Keratinocyte (primary cell): Measurements from ENCODE around the gene AAGAB. TPM values are rescaled to one million over a fixed set of nuclear protein-coding genes. Genes with fewer than 3 reads are reported as not detected.

Experiments used
- DNase-seq: peaks from one replicate; pipeline ENCODE4 v3.0.0-alpha.2; 2011; ENCODE audit warnings: low read depth, missing footprints, low spot score
- FAIRE-seq: peaks from 2 replicates; lab custom pipeline; 2011; peaks lifted over from hg19 to GRCh38; lab: Jason Lieb, UNC
- H2AFZ ChIP-seq: 2 replicates; pipeline ENCODE4 v1.6.0; 2012; ENCODE audit warnings: low read length, control low read depth, inconsistent platforms; ENCODE audit not compliant: control insufficient read depth
- H3K27ac ChIP-seq: 2 replicates; pipeline ENCODE4 v1.5.1; 2011; ENCODE audit warnings: low read length; ENCODE audit not compliant: control insufficient read depth, insufficient read depth
- H3K27me3 ChIP-seq: 3 replicates; pipeline ENCODE4 v1.6.0; 2011; ENCODE audit warnings: low read length; ENCODE audit not compliant: control insufficient read depth, insufficient read depth; ENCODE audit errors: extremely low read depth
- H3K36me3 ChIP-seq, 2 experiments: 2 replicates in 1 of 2; 3 replicates in 1 of 2; pipeline ENCODE4 v1.5.1; 2011; ENCODE audit warnings: low read length in 2 of 2, mild to moderate bottlenecking in 1 of 2; ENCODE audit not compliant: control insufficient read depth in 2 of 2, insufficient read depth in 2 of 2; ENCODE audit errors: extremely low read depth in 1 of 2
- H3K4me1 ChIP-seq: 3 replicates; pipeline ENCODE4 v1.5.1; 2011; ENCODE audit warnings: low read length; ENCODE audit not compliant: control insufficient read depth, insufficient read depth; ENCODE audit errors: extremely low read depth
- H3K4me2 ChIP-seq: 3 replicates; pipeline ENCODE4 v1.6.0; 2011; ENCODE audit warnings: low read depth, low read length; ENCODE audit not compliant: control insufficient read depth, insufficient read depth; ENCODE audit errors: extremely low read depth
- H3K4me3 ChIP-seq, 3 experiments: fragments of 200-600 bp in 1 of 3; sonication (generic) in 1 of 3; 2 replicates in 2 of 3; 3 replicates in 1 of 3; pipeline ENCODE4 v1.5.1; 2011 to 2016; ENCODE audit warnings: low read length in 3 of 3, mild to moderate bottlenecking in 3 of 3, control low read depth in 2 of 3, inconsistent platforms in 1 of 3, low read depth in 1 of 3, mixed read lengths in 1 of 3, mixed run types in 1 of 3, moderate library complexity in 1 of 3; ENCODE audit not compliant: control insufficient read depth in 2 of 3, insufficient read depth in 2 of 3; ENCODE audit errors: extremely low read depth in 1 of 3
- H3K79me2 ChIP-seq: 2 replicates; pipeline ENCODE4 v1.6.0; 2012; ENCODE audit warnings: low read length; ENCODE audit not compliant: control insufficient read depth, insufficient read depth
- H3K9ac ChIP-seq: 3 replicates; pipeline ENCODE4 v1.6.0; 2011; ENCODE audit warnings: low read length; ENCODE audit not compliant: control insufficient read depth, insufficient read depth; ENCODE audit errors: extremely low read depth
- H3K9me1 ChIP-seq: 3 replicates; pipeline ENCODE4 v1.6.0; 2011; ENCODE audit warnings: low read length; ENCODE audit not compliant: control insufficient read depth, insufficient read depth; ENCODE audit errors: extremely low read depth
- H3K9me3 ChIP-seq: 2 replicates; pipeline ENCODE4 v1.5.1; 2012; ENCODE audit warnings: low read depth, low read length; ENCODE audit not compliant: control insufficient read depth
- H4K20me1 ChIP-seq: 3 replicates; pipeline ENCODE4 v1.6.0; 2011; ENCODE audit warnings: low read length; ENCODE audit not compliant: control insufficient read depth, insufficient read depth; ENCODE audit errors: extremely low read depth
- EZH2 ChIP-seq: IDR thresholded peaks from one replicate; pipeline ENCODE4 v1.6.1; 2012; ENCODE audit warnings: inconsistent platforms, mild to moderate bottlenecking, low read length, moderate library complexity
- dilution Hi-C: fragments of 300-500 bp; cut with MboI; formaldehyde crosslinking; loops from one replicate; pipeline ENCODE4 v1.7.0; 2020; ENCODE audit warnings: low sequenced_read_pairs; ENCODE audit not compliant: extremely low pct_ligation_motif_present
- polyA plus RNA-seq, 5 experiments: library from polyadenylated mRNA; depleted of rRNA in 3 of 5; stranded (reverse) in 3 of 5; stranded (forward) in 1 of 5; unstranded in 1 of 5; fragments of >200 nt; gene quantifications; 1 replicate in 1 of 5; 2 replicates in 3 of 5; 3 replicates in 1 of 5; pipeline versions ENCODE4 v1.2.1 to v1.2.3, GENCODE V29; 2011 to 2012; ENCODE audit warnings: missing spikeins in 2 of 5, low read depth in 1 of 5, low replicate concordance in 1 of 5
- TF ChIP-seq, protein P1 (sequence below), 3 experiments: IDR thresholded peaks in 1 of 3; conservative IDR thresholded peaks in 1 of 3; optimal IDR thresholded peaks in 1 of 3; 2 replicates in 2 of 3; 3 replicates in 1 of 3; pipeline versions ENCODE3 to v1.5.1; 2011; ENCODE audit warnings: low read length in 3 of 3, mild to moderate bottlenecking in 3 of 3, moderate library complexity in 2 of 3, control low read depth in 1 of 3, inconsistent platforms in 1 of 3; ENCODE audit not compliant: insufficient read depth in 2 of 3; ENCODE audit errors: extremely low read depth in 1 of 3

The AAGAB gene
- polyA plus RNA-seq, 1 donor (not counting 4 experiments of a cell fraction or from before 2014, with no cell fraction given), result 82.7 TPM

DNA sequence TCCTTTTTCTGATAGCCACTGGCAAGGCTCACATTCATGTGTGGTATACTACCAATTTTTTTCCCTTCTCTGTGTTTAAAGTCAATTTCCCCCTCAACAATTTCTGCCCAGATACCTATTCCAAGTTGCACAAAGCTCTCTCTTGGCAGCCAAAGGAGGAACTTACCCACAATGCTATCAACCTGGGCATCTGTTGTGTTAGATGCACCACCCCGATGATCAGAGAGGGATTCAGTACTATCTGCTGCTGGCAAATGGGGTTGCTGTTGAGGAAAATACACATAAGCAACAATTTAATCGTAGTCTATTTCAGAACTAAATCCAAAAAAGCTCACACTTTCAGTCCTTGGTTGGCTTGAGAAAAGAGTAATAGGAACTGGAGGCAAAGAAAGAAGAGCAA is 46.1 kb downstream of the AAGAB start:
- H3K9me3 ChIP-seq, result no peaks in the 10 kb centered on the region
- DNase-seq (no peak), FAIRE-seq (no peak)
- H3K27ac ChIP-seq, result no peak overlapping the region
- H3K9ac ChIP-seq, result no peak overlapping the region
- dilution Hi-C loops, result no loop called here
- no peaks in the 10 kb centered on the region for H3K79me2 ChIP-seq
- TF ChIP-seq, protein P1, sequence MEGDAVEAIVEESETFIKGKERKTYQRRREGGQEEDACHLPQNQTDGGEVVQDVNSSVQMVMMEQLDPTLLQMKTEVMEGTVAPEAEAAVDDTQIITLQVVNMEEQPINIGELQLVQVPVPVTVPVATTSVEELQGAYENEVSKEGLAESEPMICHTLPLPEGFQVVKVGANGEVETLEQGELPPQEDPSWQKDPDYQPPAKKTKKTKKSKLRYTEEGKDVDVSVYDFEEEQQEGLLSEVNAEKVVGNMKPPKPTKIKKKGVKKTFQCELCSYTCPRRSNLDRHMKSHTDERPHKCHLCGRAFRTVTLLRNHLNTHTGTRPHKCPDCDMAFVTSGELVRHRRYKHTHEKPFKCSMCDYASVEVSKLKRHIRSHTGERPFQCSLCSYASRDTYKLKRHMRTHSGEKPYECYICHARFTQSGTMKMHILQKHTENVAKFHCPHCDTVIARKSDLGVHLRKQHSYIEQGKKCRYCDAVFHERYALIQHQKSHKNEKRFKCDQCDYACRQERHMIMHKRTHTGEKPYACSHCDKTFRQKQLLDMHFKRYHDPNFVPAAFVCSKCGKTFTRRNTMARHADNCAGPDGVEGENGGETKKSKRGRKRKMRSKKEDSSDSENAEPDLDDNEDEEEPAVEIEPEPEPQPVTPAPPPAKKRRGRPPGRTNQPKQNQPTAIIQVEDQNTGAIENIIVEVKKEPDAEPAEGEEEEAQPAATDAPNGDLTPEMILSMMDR (optimal IDR thresholded peaks at IDR 0.05 in 1 of 3, IDR thresholded peaks at IDR 0.05 in 1 of 3, conservative IDR thresholded peaks at IDR 0.05 in 1 of 3; ENCODE audit: extremely low read depth in 1 of 3, insufficient read depth in 2 of 3, low read length in 3 of 3), result no peak
- no peak for TF ChIP-seq EZH2
- no peaks in the 10 kb centered on the region for H4K20me1 ChIP-seq
- H3K4me2 ChIP-seq, result no peak overlapping the region
- H3K27me3 ChIP-seq, result no peaks in the 10 kb centered on the region
- no peaks in the 10 kb centered on the region for H3K9me1 ChIP-seq
- no peak overlapping the region for H2AFZ ChIP-seq
- no peaks in the 10 kb centered on the region for H3K4me1 ChIP-seq
- no peak overlapping the region for H3K4me3 ChIP-seq
- H3K36me3 ChIP-seq, result peaks cover 4 to 11% of the 10 kb centered on the region in 2 experiments

- Histone ChIP-seq H3K27me3 (no peaks in the 10 kb centered on the region), H2AFZ (no peak overlapping the region), H3K4me1 (no peaks in the 10 kb centered on the region), H3K4me3 (no peak overlapping the region), H3K79me2 (no peaks in the 10 kb centered on the region), H3K27ac (no peak overlapping the region), H3K9me1 (no peaks in the 10 kb centered on the region), H3K9ac (no peak overlapping the region), H3K9me3 (no peaks in the 10 kb centered on the region), H4K20me1 (no peaks in the 10 kb centered on the region), H3K36me3 (peaks cover 6 to 11% of the 10 kb centered on the region in 2 experiments), H3K4me2 (no peak overlapping the region)
- FAIRE-seq (no peak), DNase-seq (no peak)
- TF ChIP-seq, protein P1 (optimal IDR thresholded peaks at IDR 0.05 in 1 of 3, IDR thresholded peaks at IDR 0.05 in 1 of 3, conservative IDR thresholded peaks at IDR 0.05 in 1 of 3; ENCODE audit: extremely low read depth in 1 of 3, insufficient read depth in 2 of 3, low read length in 3 of 3), result no peak
- TF ChIP-seq EZH2, result no peak
- dilution Hi-C loops, result no loop called here
These were observed 46.8 kb downstream of the AAGAB start for GRCh38 chr15:67207555-67208207.
